SK-N-SH treated with all-trans-retinoic acid at 6 μM for 48 hours (cell line): ENCODE results near the gene TMEM253.
A peak's percentile ranks its signal among the peaks of the same experiment; 100 is the strongest.

Experiments
- ATAC-seq: fragments of 200-7000 bp; cut with Tn5 transposase; 3 replicates; pipeline ENCODE4 v1.9.1; 2020; ENCODE audit warnings: mild to moderate bottlenecking, moderate library complexity
- ARNTL ChIP-seq: fragments of 450-650 bp; formaldehyde crosslinking; IDR thresholded peaks from 2 replicates; pipeline ENCODE4 v1.5.0; 2020; ENCODE audit warnings: low read depth, mild to moderate bottlenecking, moderate library complexity, borderline replicate concordance
- BACH2 ChIP-seq: fragments of 250-450 bp; sonication (Bioruptor Pico); IDR thresholded peaks from 2 replicates; pipeline ENCODE4 v1.9.0; 2021; ENCODE audit warnings: mild to moderate bottlenecking, borderline replicate concordance
- CREB5 ChIP-seq: fragments of 250-450 bp; sonication (Bioruptor Pico); IDR thresholded peaks from 2 replicates; pipeline ENCODE4 v1.5.1; 2020; ENCODE audit warnings: low read depth, mild to moderate bottlenecking, moderate library complexity
- CSDC2 ChIP-seq: fragments of 250-450 bp; sonication (Bioruptor Pico); IDR thresholded peaks from 2 replicates; pipeline ENCODE4 v1.5.0; 2020; ENCODE audit warnings: mild to moderate bottlenecking, moderate library complexity
- ESRRG ChIP-seq: fragments of 250-450 bp; sonication (Bioruptor Pico); IDR thresholded peaks from 2 replicates; pipeline ENCODE4 v1.6.1; 2021; ENCODE audit warnings: mild to moderate bottlenecking
- GLIS3 ChIP-seq: fragments of 250-450 bp; sonication (Bioruptor Pico); IDR thresholded peaks from 2 replicates; pipeline ENCODE4 v1.5.0; 2020; ENCODE audit warnings: mild to moderate bottlenecking, moderate library complexity
- ISL1 ChIP-seq: fragments of 250-450 bp; sonication (Bioruptor Pico); IDR thresholded peaks from 2 replicates; pipeline ENCODE4 v2.1.2; 2022; ENCODE audit warnings: mild to moderate bottlenecking, moderate library complexity
- OSR1 ChIP-seq: fragments of 250-450 bp; sonication (Bioruptor Pico); IDR thresholded peaks from 2 replicates; pipeline ENCODE4 v1.8.0; 2022; ENCODE audit warnings: moderate library complexity, mild to moderate bottlenecking, inconsistent platforms
- POU6F1 ChIP-seq: fragments of 250-450 bp; sonication (Bioruptor Pico); IDR thresholded peaks from 2 replicates; pipeline ENCODE4 v1.8.0; 2021; ENCODE audit warnings: low read depth, mild to moderate bottlenecking, moderate library complexity, borderline replicate concordance
- PPARA ChIP-seq: fragments of 250-450 bp; sonication (Bioruptor Pico); IDR thresholded peaks from 2 replicates; pipeline ENCODE4 v1.5.0; 2020; ENCODE audit warnings: mild to moderate bottlenecking, borderline replicate concordance
- RARB ChIP-seq: fragments of 250-450 bp; sonication (Bioruptor Pico); IDR thresholded peaks from 2 replicates; pipeline ENCODE4 v1.8.0; 2021; ENCODE audit warnings: mild to moderate bottlenecking, moderate library complexity
- SNAI2 ChIP-seq: fragments of 250-450 bp; sonication (Bioruptor Pico); IDR thresholded peaks from 2 replicates; pipeline ENCODE4 v1.5.0; 2020; ENCODE audit warnings: mild to moderate bottlenecking, moderate library complexity
- TCF4 ChIP-seq: fragments of 250-450 bp; sonication (Bioruptor Pico); IDR thresholded peaks from 2 replicates; pipeline ENCODE4 v1.8.0; 2021; ENCODE audit warnings: mild to moderate bottlenecking, moderate library complexity, borderline replicate concordance
- TOX ChIP-seq: fragments of 250-450 bp; sonication (Bioruptor Pico); IDR thresholded peaks from 2 replicates; pipeline ENCODE4 v1.8.0; 2021; ENCODE audit warnings: mild to moderate bottlenecking, moderate library complexity, borderline replicate concordance
- ZFP3 ChIP-seq: fragments of 250-450 bp; sonication (Bioruptor Pico); IDR thresholded peaks from 2 replicates; pipeline ENCODE4 v1.5.0; 2020; ENCODE audit warnings: mild to moderate bottlenecking, moderate library complexity
- ZFP30 ChIP-seq: fragments of 450-650 bp; formaldehyde crosslinking; IDR thresholded peaks from 2 replicates; pipeline ENCODE4 v1.5.0; 2022; ENCODE audit warnings: mild to moderate bottlenecking, moderate library complexity
- ZNF565 ChIP-seq: fragments of 450-650 bp; formaldehyde crosslinking; conservative IDR thresholded peaks from 2 replicates; pipeline ENCODE4 v1.5.0; 2020; ENCODE audit warnings: low read depth, mild to moderate bottlenecking, moderate library complexity
- ZNF70 ChIP-seq: fragments of 450-650 bp; formaldehyde crosslinking; IDR thresholded peaks from 2 replicates; pipeline ENCODE4 v1.5.0; 2020; ENCODE audit warnings: mild to moderate bottlenecking, moderate library complexity
- ZNF8 ChIP-seq: fragments of 450-650 bp; formaldehyde crosslinking; IDR thresholded peaks from 2 replicates; pipeline ENCODE4 v1.5.0; 2020; ENCODE audit warnings: mild to moderate bottlenecking, moderate library complexity
- TF ChIP-seq, protein P1 (sequence below): fragments of 250-450 bp; sonication (Bioruptor Pico); IDR thresholded peaks from 2 replicates; pipeline ENCODE4 v1.5.1; 2021; ENCODE audit warnings: mild to moderate bottlenecking, moderate library complexity

TMEM253 gene

DNA sequence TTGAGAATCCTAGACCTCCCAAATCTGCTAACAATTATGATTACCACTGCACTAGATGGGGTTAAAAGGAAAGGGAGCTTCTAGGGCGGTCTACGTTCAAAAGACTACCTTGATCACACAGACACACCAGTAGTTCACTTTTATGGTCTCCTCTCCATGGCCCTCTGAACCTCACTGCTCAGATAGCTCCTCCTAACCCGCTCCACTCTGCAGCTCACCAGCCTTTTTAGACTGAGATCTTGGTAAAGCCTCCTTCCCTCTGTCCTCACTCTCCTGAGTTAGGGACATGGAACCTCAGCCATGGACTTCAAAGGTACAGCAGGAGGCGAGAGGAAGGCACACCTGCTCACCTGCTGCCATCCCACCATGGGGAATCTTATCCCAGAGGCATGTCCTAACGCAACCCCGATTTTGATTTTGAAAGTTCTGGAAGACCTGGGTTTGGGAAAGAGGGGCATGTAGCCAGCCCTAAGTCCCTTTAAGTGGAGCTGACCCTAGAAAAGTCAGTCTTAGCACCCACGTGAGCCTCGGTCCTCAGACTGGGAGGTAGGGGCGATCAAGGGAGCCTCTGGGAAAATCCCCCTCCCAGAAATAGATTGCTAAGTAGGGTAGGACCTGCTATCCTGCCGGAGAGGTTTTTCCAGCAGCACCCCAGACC lies 3.8 kb upstream of the TMEM253 start:
- peak; percentile 1; the same call in 1 of the 3 replicates for ATAC-seq
- TF ChIP-seq, protein P1, sequence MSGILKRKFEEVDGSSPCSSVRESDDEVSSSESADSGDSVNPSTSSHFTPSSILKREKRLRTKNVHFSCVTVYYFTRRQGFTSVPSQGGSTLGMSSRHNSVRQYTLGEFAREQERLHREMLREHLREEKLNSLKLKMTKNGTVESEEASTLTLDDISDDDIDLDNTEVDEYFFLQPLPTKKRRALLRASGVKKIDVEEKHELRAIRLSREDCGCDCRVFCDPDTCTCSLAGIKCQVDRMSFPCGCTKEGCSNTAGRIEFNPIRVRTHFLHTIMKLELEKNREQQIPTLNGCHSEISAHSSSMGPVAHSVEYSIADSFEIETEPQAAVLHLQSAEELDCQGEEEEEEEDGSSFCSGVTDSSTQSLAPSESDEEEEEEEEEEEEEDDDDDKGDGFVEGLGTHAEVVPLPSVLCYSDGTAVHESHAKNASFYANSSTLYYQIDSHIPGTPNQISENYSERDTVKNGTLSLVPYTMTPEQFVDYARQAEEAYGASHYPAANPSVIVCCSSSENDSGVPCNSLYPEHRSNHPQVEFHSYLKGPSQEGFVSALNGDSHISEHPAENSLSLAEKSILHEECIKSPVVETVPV (CRISPR knock-in tag), result no peak
- TF ChIP-seq PPARA (no peak), TCF4 (CRISPR knock-in tag) (no peak), SNAI2 (CRISPR knock-in tag) (no peak), CREB5 (CRISPR knock-in tag) (no peak), TOX (CRISPR knock-in tag) (no peak), CSDC2 (CRISPR knock-in tag) (no peak), ARNTL (CRISPR knock-in tag) (no peak), OSR1 (CRISPR knock-in tag) (no peak), GLIS3 (CRISPR knock-in tag) (no peak), ZFP3 (no peak), ZNF565 (no peak), ZFP30 (CRISPR knock-in tag) (no peak), ZNF70 (CRISPR knock-in tag) (no peak), BACH2 (CRISPR knock-in tag) (no peak), POU6F1 (CRISPR knock-in tag) (no peak)

GRCh38 chr14:21097636-21098075 lies 3.2 kb upstream of the TMEM253 start:
- no peak for TF ChIP-seq TCF4 (CRISPR knock-in tag)
- no peak for TF ChIP-seq ZNF70 (CRISPR knock-in tag)
- no peak for TF ChIP-seq GLIS3 (CRISPR knock-in tag)
- no peak for TF ChIP-seq POU6F1 (CRISPR knock-in tag)
- TF ChIP-seq, all 23 proteins: peak for 0
- ATAC-seq, result no peak

DNA sequence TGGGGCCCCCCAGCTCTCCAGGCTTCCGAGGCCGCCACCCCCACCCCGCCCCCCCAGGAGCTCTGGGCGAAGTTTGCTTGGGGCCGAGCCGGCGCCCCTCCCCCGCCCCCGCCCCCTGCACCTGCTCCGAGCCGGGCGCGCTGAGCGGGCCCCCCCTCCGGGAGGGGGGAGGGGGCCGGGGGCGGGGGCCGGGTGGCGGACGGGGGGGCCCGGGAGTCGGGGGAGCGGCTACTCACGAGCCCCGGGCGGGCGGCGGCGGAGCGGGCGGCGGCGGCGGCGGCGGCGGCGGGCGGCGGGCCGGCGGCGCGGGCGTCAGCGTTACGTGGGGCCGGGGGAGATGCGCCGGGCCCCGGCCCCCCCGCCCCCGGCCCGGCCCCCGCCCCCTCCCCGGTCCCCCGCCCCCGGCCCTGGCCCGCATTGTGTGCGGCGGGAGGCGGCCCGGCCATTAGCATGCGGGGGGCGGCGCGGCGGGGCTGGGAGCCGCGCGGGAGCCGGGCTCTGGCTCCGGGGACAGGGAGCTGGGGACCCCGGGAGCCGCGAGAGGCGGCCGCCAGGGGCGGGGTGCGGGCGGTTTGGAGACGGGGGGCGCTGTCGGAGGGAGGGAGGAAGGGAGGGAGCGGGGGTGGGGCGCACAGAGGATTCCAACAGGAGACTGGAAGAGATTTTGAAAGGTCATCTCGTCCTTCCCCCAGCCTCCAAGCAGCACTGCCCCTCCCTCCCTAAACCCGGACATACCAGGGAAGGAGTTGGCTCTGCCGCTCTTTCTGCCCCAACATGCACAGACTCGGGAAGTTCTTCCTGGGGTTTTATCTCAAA lies 2.6 kb upstream of the TMEM253 start, which contains the start of gene ZNF219:
TSS of gene ZNF219 (minus strand) at position 580 of the 816 bp plus-strand sequence. CDS start 5,064 bp downstream, outside the sequence.
- peak; percentile 40 for ATAC-seq
- no peak for TF ChIP-seq ZFP3
- TF ChIP-seq ZNF8 (CRISPR knock-in tag), result no peak
- no peak for TF ChIP-seq TCF4 (CRISPR knock-in tag)
- TF ChIP-seq ESRRG, result no peak
- TF ChIP-seq TOX (CRISPR knock-in tag), result no peak
- TF ChIP-seq ARNTL (CRISPR knock-in tag), result no peak
- TF ChIP-seq, all 23 proteins: peak for 0

DNA sequence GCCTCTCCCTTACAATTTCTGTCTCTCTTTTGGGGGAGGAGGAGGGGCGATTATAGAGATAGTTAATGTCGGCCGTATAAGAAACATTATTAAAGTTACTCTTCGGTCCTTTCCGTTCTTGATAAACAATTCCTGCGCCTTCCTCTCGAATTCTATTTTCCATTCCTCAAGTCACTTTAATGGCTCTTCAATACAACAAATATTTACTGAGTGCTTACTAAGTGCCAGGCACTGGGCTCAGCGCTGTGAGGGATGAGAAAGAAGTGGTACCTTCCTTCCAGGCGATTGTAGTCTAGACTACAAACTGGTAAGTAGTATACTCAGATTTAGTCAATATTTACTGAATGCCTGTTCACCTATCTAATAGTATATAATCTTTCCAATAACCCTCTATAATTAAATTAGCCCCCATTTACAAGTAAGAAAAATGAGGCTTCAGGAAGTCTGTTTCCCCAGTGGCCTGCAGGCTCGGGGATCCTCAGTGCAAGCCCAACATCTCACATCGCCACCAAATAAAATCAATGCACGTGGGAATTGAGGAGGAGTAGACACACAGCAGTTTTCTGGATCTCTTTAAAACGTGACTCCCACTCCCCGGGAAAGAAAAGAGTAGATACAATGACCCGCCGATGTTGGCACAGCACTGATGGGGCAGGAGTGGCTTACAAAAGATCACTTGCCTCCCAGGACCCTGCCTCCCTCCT lies 1.8 kb upstream of the TMEM253 start:
- no peak for ATAC-seq
- TF ChIP-seq ZNF8 (CRISPR knock-in tag) (no peak), BACH2 (CRISPR knock-in tag) (no peak), POU6F1 (CRISPR knock-in tag) (no peak), ZNF565 (no peak), SNAI2 (CRISPR knock-in tag) (no peak), RARB (CRISPR knock-in tag) (no peak), ISL1 (CRISPR knock-in tag) (no peak), OSR1 (CRISPR knock-in tag) (no peak)
- TF ChIP-seq, protein P1 (CRISPR knock-in tag), result no peak
